ENCODE results near the gene APP.
"Not testable (repeated sequence)": the region's sequence is repeated elsewhere in the genome, so short reads cannot be mapped to it uniquely, and the experiment has no call there.

APP gene

GRCh38 chr21:26022598-26023337, 147.8 kb downstream of the APP start:
- DNase-seq (ENCODE audit: low read depth in 2 of 2): not testable (repeated sequence)

- DNase-seq (ENCODE audit: low read depth in 2 of 2): no peak
Measured at GRCh38 chr21:26020510-26020909, 150.1 kb downstream of the APP start.

- no peak for DNase-seq (ENCODE audit: low read depth in 2 of 2)
Measured at GRCh38 chr21:26020081-26020480, 150.5 kb downstream of the APP start.

GRCh38 chr21:26019236-26019635, 151.3 kb downstream of the APP start:
- no peak for DNase-seq (ENCODE audit: low read depth in 2 of 2)

GRCh38 chr21:26013970-26014369, 156.6 kb downstream of the APP start:
- DNase-seq (ENCODE audit: low read depth in 2 of 2): no peak

- DNase-seq (ENCODE audit: low read depth in 2 of 2): not testable (repeated sequence)
Measured at GRCh38 chr21:26012482-26012881, 158.1 kb downstream of the APP start.

- no peak for DNase-seq (ENCODE audit: low read depth in 2 of 2)
Measured at GRCh38 chr21:26011292-26011940, 159.2 kb downstream of the APP start.

- no peak for DNase-seq (ENCODE audit: low read depth in 2 of 2)
Measured at GRCh38 chr21:26007951-26008498, 162.5 kb downstream of the APP start.

- no peak for DNase-seq (ENCODE audit: low read depth in 2 of 2)
Measured at GRCh38 chr21:26005464-26005863, 165.1 kb downstream of the APP start.

GRCh38 chr21:26003404-26003803, 167.2 kb downstream of the APP start:
- DNase-seq (ENCODE audit: low read depth in 2 of 2): no peak

- DNase-seq (ENCODE audit: low read depth in 2 of 2): no peak
Measured at GRCh38 chr21:26001356-26001755, 169.2 kb downstream of the APP start.

- no peak for DNase-seq (ENCODE audit: low read depth in 2 of 2)
Measured at GRCh38 chr21:25999921-26000582, 170.5 kb downstream of the APP start.

GRCh38 chr21:25997788-25998611, 172.6 kb downstream of the APP start:
- DNase-seq (ENCODE audit: low read depth in 2 of 2): no peak

- no peak for DNase-seq (ENCODE audit: low read depth in 2 of 2)
Measured at GRCh38 chr21:25995278-25995677, 175.3 kb downstream of the APP start.

GRCh38 chr21:25994758-25995163, 175.8 kb downstream of the APP start:
- DNase-seq (ENCODE audit: low read depth in 2 of 2): no peak

GRCh38 chr21:25988738-25989137, 181.8 kb downstream of the APP start:
- no peak for DNase-seq (ENCODE audit: low read depth in 2 of 2)

GRCh38 chr21:25987531-25987930, 183.0 kb downstream of the APP start:
- no peak for DNase-seq (ENCODE audit: low read depth in 2 of 2)

GRCh38 chr21:25986928-25987327, 183.6 kb downstream of the APP start:
- DNase-seq (ENCODE audit: low read depth in 2 of 2): no peak

- no peak for DNase-seq (ENCODE audit: low read depth in 2 of 2)
Measured at GRCh38 chr21:25985990-25986389, 184.6 kb downstream of the APP start.

GRCh38 chr21:25984538-25984937, 186.0 kb downstream of the APP start:
- no peak for DNase-seq (ENCODE audit: low read depth in 2 of 2)

- no peak for DNase-seq (ENCODE audit: low read depth in 2 of 2)
Measured at GRCh38 chr21:25983745-25984144, 186.8 kb downstream of the APP start.

GRCh38 chr21:25980710-25981109, 189.9 kb downstream of the APP start:
- DNase-seq (ENCODE audit: low read depth in 2 of 2): no peak
